ENCODE results near the gene PHACTR4. TPM values are rescaled to one million over a fixed set of nuclear protein-coding genes. Genes with fewer than 3 reads are reported as not detected.

PHACTR4 gene
- total and polyA plus RNA-seq, 2 experiments from 2014 or later: 21.5 to 22.1 TPM

- H3K4me2 ChIP-seq: no peak overlapping the region
- H3K9me2 ChIP-seq (replicated peaks; ENCODE audit: insufficient read depth): no peaks in the 10 kb centered on the region
- H3K27ac ChIP-seq: no peak overlapping the region
- H2AFZ ChIP-seq: no peak overlapping the region
- H3K4me3 ChIP-seq: no peak overlapping the region
- no peaks in the 10 kb centered on the region for H3K9me3 ChIP-seq (ENCODE audit: low read depth)
- H3K4me1 ChIP-seq (ENCODE audit: insufficient read depth): peaks cover 2% of the 10 kb centered on the region
- 75% methylated on average over 1 of the region's 1 CpG for WGBS (ENCODE audit: low lambda C conversion rate, missing lambda C conversion rate)
- no peaks in the 10 kb centered on the region for H3K36me3 ChIP-seq (replicated peaks; ENCODE audit: insufficient read depth, low read depth)
- TF ChIP-seq CTCF (IDR thresholded peaks at IDR 0.05; ENCODE audit: poor library complexity) (no peak), EZH2 (IDR thresholded peaks at IDR 0.05; ENCODE audit: borderline replicate concordance) (no peak), EZH2phosphoT487 (IDR thresholded peaks at IDR 0.05; ENCODE audit: low read depth, severe bottlenecking, unreplicated experiment) (no peak)
- peaks cover 4% of the 10 kb centered on the region for H4K20me1 ChIP-seq (ENCODE audit: insufficient read depth, poor library complexity, severe bottlenecking)
- no peaks in the 10 kb centered on the region for H3K27me3 ChIP-seq
- peaks cover 90% of the 10 kb centered on the region for H3K79me2 ChIP-seq
- DNase-seq (ENCODE audit: low spot score): no peak
These were observed 24.6 kb downstream of the PHACTR4 start for GRCh38 chr1:28394136-28394535.

GRCh38 chr1:28395181-28395580, 25.6 kb downstream of the PHACTR4 start:
- Histone ChIP-seq H3K4me3 (no peak overlapping the region), H3K4me1 (ENCODE audit: insufficient read depth) (peaks cover 2% of the 10 kb centered on the region), H3K79me2 (peaks cover 90% of the 10 kb centered on the region), H2AFZ (no peak overlapping the region), H3K9me2 (replicated peaks; ENCODE audit: insufficient read depth) (no peaks in the 10 kb centered on the region), H4K20me1 (ENCODE audit: insufficient read depth, poor library complexity, severe bottlenecking) (no peaks in the 10 kb centered on the region), H3K9me3 (ENCODE audit: low read depth) (no peaks in the 10 kb centered on the region), H3K27me3 (no peaks in the 10 kb centered on the region), H3K4me2 (no peak overlapping the region), H3K36me3 (replicated peaks; ENCODE audit: insufficient read depth, low read depth) (no peaks in the 10 kb centered on the region), H3K27ac (peak overlapping the region; percentile 75)
- WGBS (ENCODE audit: low lambda C conversion rate, missing lambda C conversion rate): 71% methylated on average over 4 of the region's 4 CpGs
- DNase-seq (ENCODE audit: low spot score): no peak
- TF ChIP-seq CTCF (IDR thresholded peaks at IDR 0.05; ENCODE audit: poor library complexity) (no peak), EZH2phosphoT487 (IDR thresholded peaks at IDR 0.05; ENCODE audit: low read depth, severe bottlenecking, unreplicated experiment) (no peak), EZH2 (IDR thresholded peaks at IDR 0.05; ENCODE audit: borderline replicate concordance) (no peak)

GRCh38 chr1:28401760-28402159, 32.2 kb downstream of the PHACTR4 start:
- Histone ChIP-seq H3K9me3 (ENCODE audit: low read depth) (no peaks in the 10 kb centered on the region), H3K4me2 (no peak overlapping the region), H3K27me3 (no peaks in the 10 kb centered on the region), H3K79me2 (peaks cover 98% of the 10 kb centered on the region), H3K4me3 (no peak overlapping the region), H3K36me3 (replicated peaks; ENCODE audit: insufficient read depth, low read depth) (no peaks in the 10 kb centered on the region), H2AFZ (no peak overlapping the region), H4K20me1 (ENCODE audit: insufficient read depth, poor library complexity, severe bottlenecking) (no peaks in the 10 kb centered on the region), H3K4me1 (ENCODE audit: insufficient read depth) (no peaks in the 10 kb centered on the region), H3K9me2 (replicated peaks; ENCODE audit: insufficient read depth) (no peaks in the 10 kb centered on the region), H3K27ac (no peak overlapping the region)
- TF ChIP-seq CTCF (IDR thresholded peaks at IDR 0.05; ENCODE audit: poor library complexity): no peak
- no peak for TF ChIP-seq EZH2phosphoT487 (IDR thresholded peaks at IDR 0.05; ENCODE audit: low read depth, severe bottlenecking, unreplicated experiment)
- no peak for TF ChIP-seq EZH2 (IDR thresholded peaks at IDR 0.05; ENCODE audit: borderline replicate concordance)
- 92% methylated on average over 1 of the region's 1 CpG for WGBS (ENCODE audit: low lambda C conversion rate, missing lambda C conversion rate)
- no peak for DNase-seq (ENCODE audit: low spot score)

GRCh38 chr1:28409090-28409489, 39.5 kb downstream of the PHACTR4 start:
- Histone ChIP-seq H3K4me2 (no peak overlapping the region), H3K9me3 (ENCODE audit: low read depth) (no peaks in the 10 kb centered on the region), H3K36me3 (replicated peaks; ENCODE audit: insufficient read depth, low read depth) (no peaks in the 10 kb centered on the region), H3K9me2 (replicated peaks; ENCODE audit: insufficient read depth) (no peaks in the 10 kb centered on the region), H2AFZ (no peak overlapping the region), H4K20me1 (ENCODE audit: insufficient read depth, poor library complexity, severe bottlenecking) (no peaks in the 10 kb centered on the region), H3K27me3 (no peaks in the 10 kb centered on the region), H3K79me2 (peaks cover 58% of the 10 kb centered on the region), H3K4me3 (no peak overlapping the region), H3K27ac (no peak overlapping the region), H3K4me1 (ENCODE audit: insufficient read depth) (no peaks in the 10 kb centered on the region)
- 100% methylated on average over 1 of the region's 1 CpG for WGBS (ENCODE audit: low lambda C conversion rate, missing lambda C conversion rate)
- TF ChIP-seq EZH2phosphoT487 (IDR thresholded peaks at IDR 0.05; ENCODE audit: low read depth, severe bottlenecking, unreplicated experiment) (no peak), CTCF (IDR thresholded peaks at IDR 0.05; ENCODE audit: poor library complexity) (no peak)
- DNase-seq (ENCODE audit: low spot score): no peak
